ENCODE results near the gene ANO2. TPM values are rescaled to one million over a fixed set of nuclear protein-coding genes. Genes with fewer than 3 reads are reported as not detected.

The ANO2 gene
- total and polyA plus RNA-seq, 5 donors from 2014 or later: 0.10 TPM; not detected in 4

DNA sequence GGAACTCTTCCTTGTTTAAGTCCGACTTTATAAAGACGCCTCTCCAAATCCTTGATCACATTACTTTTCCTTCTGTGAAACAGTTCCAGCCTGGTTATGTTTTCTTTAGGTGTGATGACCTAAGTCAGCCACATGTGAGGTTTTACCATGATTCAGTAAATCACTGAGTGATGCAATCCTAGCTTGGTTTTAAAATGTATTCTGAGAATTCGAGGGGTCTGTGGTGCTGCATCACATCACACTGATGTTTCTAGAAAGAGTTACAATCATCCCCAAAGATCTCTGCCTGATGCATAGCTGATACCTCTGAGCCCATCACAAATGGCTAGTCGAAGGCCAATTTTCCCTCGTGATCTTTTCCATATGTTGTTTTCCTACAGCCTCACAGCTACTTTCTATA is 152.7 kb downstream of the ANO2 start:
- ATAC-seq (ENCODE audit: low read depth in 2 of 2): no peak
- DNase-seq: no peak
- Mint-ChIP-seq H3K27ac (no peak overlapping the region), H3K4me3 (no peak overlapping the region), H3K9me3 (peaks cover 0 to 3% (median 0%) of the 10 kb centered on the region in 7 donors), H3K27me3 (no peaks in the 10 kb centered on the region), H3K36me3 (no peaks in the 10 kb centered on the region), H3K4me1 (no peaks in the 10 kb centered on the region)
- H3K4me3 ChIP-seq (ENCODE audit: low read depth, low read length): no peak overlapping the region
- H3K27me3 ChIP-seq (ENCODE audit: control insufficient read depth, insufficient read depth, low read length): peaks cover 2% of the 10 kb centered on the region
- H3K27ac ChIP-seq (ENCODE audit: insufficient read depth, low read length, poor library complexity, severe bottlenecking): no peak overlapping the region
- no peaks in the 10 kb centered on the region for H3K4me1 ChIP-seq (ENCODE audit: control insufficient read depth, insufficient read depth, low read length, poor library complexity, severe bottlenecking)
- H3K36me3 ChIP-seq (ENCODE audit: control insufficient read depth, insufficient read depth, low read length): no peaks in the 10 kb centered on the region
- no peaks in the 10 kb centered on the region for H3K9me3 ChIP-seq (ENCODE audit: control insufficient read depth in 2 of 2, low read length in 2 of 2)

DNA sequence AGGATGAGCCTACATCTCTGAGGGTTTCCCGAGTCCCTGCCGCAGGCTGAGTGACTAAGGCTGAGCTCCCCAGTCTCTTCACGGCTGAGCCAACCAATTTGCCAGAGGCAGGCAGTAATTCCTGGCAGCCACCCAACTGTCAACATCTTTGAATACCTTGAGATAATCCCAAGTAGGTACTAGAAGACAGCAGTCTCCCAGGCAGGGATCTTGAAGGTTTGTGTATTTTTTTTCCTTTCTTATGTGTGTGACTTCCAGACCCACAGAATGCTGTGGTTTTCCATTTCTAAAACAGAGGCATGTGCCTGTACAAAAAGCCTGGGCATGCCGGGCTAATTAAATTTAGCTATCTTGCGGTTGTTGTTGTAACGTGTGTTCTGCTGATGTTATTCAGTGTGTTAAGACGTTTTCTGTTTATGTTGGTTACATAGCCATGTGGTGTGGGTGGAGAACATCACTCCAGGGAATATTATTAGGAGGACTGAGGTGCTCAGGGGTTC is 155.5 kb downstream of the ANO2 start:
- H3K27ac ChIP-seq (ENCODE audit: insufficient read depth, low read length, poor library complexity, severe bottlenecking): no peak overlapping the region
- ATAC-seq (ENCODE audit: low read depth in 2 of 2): no peak
- H3K9me3 ChIP-seq (ENCODE audit: control insufficient read depth in 2 of 2, low read length in 2 of 2): no peaks in the 10 kb centered on the region
- H3K27me3 ChIP-seq (ENCODE audit: control insufficient read depth, insufficient read depth, low read length): peaks cover 2% of the 10 kb centered on the region
- H3K4me1 ChIP-seq (ENCODE audit: control insufficient read depth, insufficient read depth, low read length, poor library complexity, severe bottlenecking): no peaks in the 10 kb centered on the region
- no peaks in the 10 kb centered on the region for H3K27me3 Mint-ChIP-seq
- H3K4me3 Mint-ChIP-seq: no peak overlapping the region
- peaks cover 0 to 3% (median 0%) of the 10 kb centered on the region in 7 donors for H3K9me3 Mint-ChIP-seq
- H3K4me3 ChIP-seq (ENCODE audit: low read depth, low read length): no peak overlapping the region
- DNase-seq: no peak
- H3K4me1 Mint-ChIP-seq: no peaks in the 10 kb centered on the region
- H3K27ac Mint-ChIP-seq: no peak overlapping the region
- H3K36me3 ChIP-seq (ENCODE audit: control insufficient read depth, insufficient read depth, low read length): no peaks in the 10 kb centered on the region
- no peaks in the 10 kb centered on the region for H3K36me3 Mint-ChIP-seq

DNA sequence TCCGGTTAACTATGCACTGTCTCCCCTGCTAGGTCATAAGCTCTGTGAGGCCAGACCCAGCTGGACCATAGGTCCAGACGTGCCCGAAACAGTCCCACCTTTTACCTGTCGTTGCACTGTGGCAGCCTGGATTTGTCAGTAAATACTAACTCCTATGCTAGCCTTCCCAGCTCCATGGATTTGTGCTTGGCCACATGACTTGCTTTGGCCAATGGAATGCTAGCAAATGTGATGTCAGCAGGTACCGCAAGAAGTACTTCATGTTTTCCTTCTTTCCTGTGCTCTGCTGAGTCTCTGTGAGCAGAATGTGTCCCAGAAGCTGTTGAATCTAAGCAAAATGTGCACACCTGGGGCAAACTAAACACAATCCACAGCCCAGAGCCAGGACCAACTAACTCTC is 157.2 kb downstream of the ANO2 start:
- H3K9me3 Mint-ChIP-seq: peaks cover 0 to 5% (median 0%) of the 10 kb centered on the region in 7 donors
- H3K27ac ChIP-seq (ENCODE audit: insufficient read depth, low read length, poor library complexity, severe bottlenecking): no peak overlapping the region
- ATAC-seq (ENCODE audit: low read depth in 2 of 2) (no peak), DNase-seq (no peak)
- no peak overlapping the region for H3K4me3 Mint-ChIP-seq
- no peak overlapping the region for H3K4me3 ChIP-seq (ENCODE audit: low read depth, low read length)
- no peaks in the 10 kb centered on the region for H3K27me3 Mint-ChIP-seq
- H3K36me3 Mint-ChIP-seq: no peaks in the 10 kb centered on the region
- H3K9me3 ChIP-seq (ENCODE audit: control insufficient read depth in 2 of 2, low read length in 2 of 2): no peaks in the 10 kb centered on the region
- H3K27ac Mint-ChIP-seq: no peak overlapping the region
- peaks cover 2% of the 10 kb centered on the region for H3K27me3 ChIP-seq (ENCODE audit: control insufficient read depth, insufficient read depth, low read length)
- no peaks in the 10 kb centered on the region for H3K36me3 ChIP-seq (ENCODE audit: control insufficient read depth, insufficient read depth, low read length)
- no peaks in the 10 kb centered on the region for H3K4me1 Mint-ChIP-seq
- no peaks in the 10 kb centered on the region for H3K4me1 ChIP-seq (ENCODE audit: control insufficient read depth, insufficient read depth, low read length, poor library complexity, severe bottlenecking)

GRCh38 chr12:5785601-5786000 is 159.5 kb downstream of the ANO2 start:
- H3K4me3 Mint-ChIP-seq: no peak overlapping the region
- H3K27ac Mint-ChIP-seq: no peak overlapping the region
- Histone ChIP-seq H3K9me3 (ENCODE audit: control insufficient read depth in 2 of 2, low read length in 2 of 2) (no peaks in the 10 kb centered on the region), H3K4me1 (ENCODE audit: control insufficient read depth, insufficient read depth, low read length, poor library complexity, severe bottlenecking) (no peaks in the 10 kb centered on the region), H3K27ac (ENCODE audit: insufficient read depth, low read length, poor library complexity, severe bottlenecking) (no peak overlapping the region), H3K36me3 (ENCODE audit: control insufficient read depth, insufficient read depth, low read length) (no peaks in the 10 kb centered on the region), H3K4me3 (ENCODE audit: low read depth, low read length) (no peak overlapping the region), H3K27me3 (ENCODE audit: control insufficient read depth, insufficient read depth, low read length) (peaks cover 2% of the 10 kb centered on the region)
- peaks cover 0 to 5% (median 0%) of the 10 kb centered on the region in 7 donors for H3K9me3 Mint-ChIP-seq
- no peaks in the 10 kb centered on the region for H3K4me1 Mint-ChIP-seq
- no peaks in the 10 kb centered on the region for H3K36me3 Mint-ChIP-seq
- no peaks in the 10 kb centered on the region for H3K27me3 Mint-ChIP-seq
- ATAC-seq (ENCODE audit: low read depth in 2 of 2) (no peak), DNase-seq (no peak)

GRCh38 chr12:5784462-5785130 is 160.5 kb downstream of the ANO2 start:
- DNase-seq (no peak), ATAC-seq (ENCODE audit: low read depth in 2 of 2) (no peak)
- H3K27ac Mint-ChIP-seq: no peak overlapping the region
- Histone ChIP-seq H3K4me1 (ENCODE audit: control insufficient read depth, insufficient read depth, low read length, poor library complexity, severe bottlenecking) (no peaks in the 10 kb centered on the region), H3K4me3 (ENCODE audit: low read depth, low read length) (no peak overlapping the region), H3K27ac (ENCODE audit: insufficient read depth, low read length, poor library complexity, severe bottlenecking) (no peak overlapping the region), H3K27me3 (ENCODE audit: control insufficient read depth, insufficient read depth, low read length) (no peaks in the 10 kb centered on the region), H3K9me3 (ENCODE audit: control insufficient read depth in 2 of 2, low read length in 2 of 2) (no peaks in the 10 kb centered on the region), H3K36me3 (ENCODE audit: control insufficient read depth, insufficient read depth, low read length) (no peaks in the 10 kb centered on the region)
- H3K27me3 Mint-ChIP-seq: no peaks in the 10 kb centered on the region
- H3K4me1 Mint-ChIP-seq: no peaks in the 10 kb centered on the region
- no peak overlapping the region for H3K4me3 Mint-ChIP-seq
- H3K9me3 Mint-ChIP-seq: peaks cover 0 to 5% (median 0%) of the 10 kb centered on the region in 7 donors
- H3K36me3 Mint-ChIP-seq: no peaks in the 10 kb centered on the region

DNA sequence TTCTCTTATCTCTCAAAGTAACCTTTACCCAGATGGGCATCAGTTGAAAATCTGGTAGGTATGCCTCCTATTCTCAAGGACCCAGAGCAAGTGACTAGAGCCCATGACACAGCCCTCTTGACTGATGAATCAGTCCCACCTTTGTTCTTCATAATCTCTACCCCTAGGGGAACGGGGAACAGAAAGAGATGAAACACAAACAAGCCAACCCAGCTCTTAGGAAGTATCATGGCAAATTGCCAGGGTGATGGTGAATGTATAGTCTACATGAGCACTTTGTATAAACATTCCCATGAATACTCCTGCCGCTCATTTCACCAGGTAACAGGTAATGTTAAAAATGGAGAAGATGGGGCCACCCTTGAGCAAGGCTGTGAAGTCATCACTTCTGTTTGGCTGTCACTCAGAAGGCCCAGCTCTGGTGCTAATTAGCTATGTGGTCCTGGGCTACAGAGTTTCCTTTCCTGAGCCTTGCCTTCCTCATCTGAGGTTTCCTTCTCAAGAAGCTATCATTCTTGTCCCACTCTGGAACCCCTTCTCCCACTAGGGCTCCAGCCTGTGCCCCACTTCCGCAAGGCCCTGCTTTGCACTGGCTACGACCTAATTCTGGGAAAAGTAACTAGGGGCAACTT is 161.7 kb downstream of the ANO2 start:
- H3K36me3 Mint-ChIP-seq: no peaks in the 10 kb centered on the region
- no peak for ATAC-seq (ENCODE audit: low read depth in 2 of 2)
- no peaks in the 10 kb centered on the region for H3K27me3 Mint-ChIP-seq
- Histone ChIP-seq H3K27me3 (ENCODE audit: control insufficient read depth, insufficient read depth, low read length) (no peaks in the 10 kb centered on the region), H3K36me3 (ENCODE audit: control insufficient read depth, insufficient read depth, low read length) (no peaks in the 10 kb centered on the region), H3K4me1 (ENCODE audit: control insufficient read depth, insufficient read depth, low read length, poor library complexity, severe bottlenecking) (no peaks in the 10 kb centered on the region), H3K9me3 (ENCODE audit: control insufficient read depth in 2 of 2, low read length in 2 of 2) (no peaks in the 10 kb centered on the region), H3K27ac (ENCODE audit: insufficient read depth, low read length, poor library complexity, severe bottlenecking) (no peak overlapping the region), H3K4me3 (ENCODE audit: low read depth, low read length) (no peak overlapping the region)
- H3K4me1 Mint-ChIP-seq: no peaks in the 10 kb centered on the region
- peaks cover 0 to 5% (median 0%) of the 10 kb centered on the region in 7 donors for H3K9me3 Mint-ChIP-seq
- H3K4me3 Mint-ChIP-seq: no peak overlapping the region
- no peak for DNase-seq
- H3K27ac Mint-ChIP-seq: no peak overlapping the region

DNA sequence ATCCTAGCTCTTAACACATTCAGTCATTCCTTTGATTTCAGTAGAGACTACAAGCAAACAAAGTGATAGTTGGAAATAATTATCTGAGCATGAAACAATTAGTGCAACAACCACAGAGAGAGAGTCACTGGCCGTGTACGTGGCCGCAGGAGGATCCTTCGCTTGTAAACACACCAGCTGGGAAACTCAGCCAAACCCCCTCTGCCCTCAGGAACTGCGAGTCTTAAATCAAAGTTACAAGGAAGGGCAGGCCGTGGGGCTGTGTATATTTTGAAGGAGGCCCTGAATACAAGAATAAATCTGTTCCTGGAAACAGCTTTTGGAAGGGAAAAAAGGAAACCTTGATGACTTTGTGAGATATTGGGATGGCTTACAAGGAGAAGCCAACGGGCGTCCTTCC is 164.5 kb downstream of the ANO2 start:
- H3K27ac ChIP-seq (ENCODE audit: insufficient read depth, low read length, poor library complexity, severe bottlenecking): no peak overlapping the region
- no peaks in the 10 kb centered on the region for H3K4me1 Mint-ChIP-seq
- H3K27ac Mint-ChIP-seq: no peak overlapping the region
- no peaks in the 10 kb centered on the region for H3K4me1 ChIP-seq (ENCODE audit: control insufficient read depth, insufficient read depth, low read length, poor library complexity, severe bottlenecking)
- peaks cover 2% of the 10 kb centered on the region for H3K27me3 ChIP-seq (ENCODE audit: control insufficient read depth, insufficient read depth, low read length)
- H3K9me3 Mint-ChIP-seq: peaks cover 0 to 5% (median 0%) of the 10 kb centered on the region in 7 donors
- no peak overlapping the region for H3K4me3 Mint-ChIP-seq
- H3K9me3 ChIP-seq (ENCODE audit: control insufficient read depth in 2 of 2, low read length in 2 of 2): no peaks in the 10 kb centered on the region
- DNase-seq (no peak), ATAC-seq (ENCODE audit: low read depth in 2 of 2) (no peak)
- no peaks in the 10 kb centered on the region for H3K27me3 Mint-ChIP-seq
- no peaks in the 10 kb centered on the region for H3K36me3 Mint-ChIP-seq
- H3K4me3 ChIP-seq (ENCODE audit: low read depth, low read length): no peak overlapping the region
- H3K36me3 ChIP-seq (ENCODE audit: control insufficient read depth, insufficient read depth, low read length): no peaks in the 10 kb centered on the region

GRCh38 chr12:5779401-5779800 is 165.7 kb downstream of the ANO2 start:
- Mint-ChIP-seq H3K4me3 (no peak overlapping the region), H3K27me3 (peaks cover 6% of the 10 kb centered on the region), H3K9me3 (peaks cover 0 to 5% (median 0%) of the 10 kb centered on the region in 7 donors), H3K4me1 (no peaks in the 10 kb centered on the region), H3K27ac (no peak overlapping the region), H3K36me3 (no peaks in the 10 kb centered on the region)
- no peak for ATAC-seq (ENCODE audit: low read depth in 2 of 2)
- H3K4me1 ChIP-seq (ENCODE audit: control insufficient read depth, insufficient read depth, low read length, poor library complexity, severe bottlenecking): no peaks in the 10 kb centered on the region
- no peak overlapping the region for H3K4me3 ChIP-seq (ENCODE audit: low read depth, low read length)
- peaks cover 2% of the 10 kb centered on the region for H3K27me3 ChIP-seq (ENCODE audit: control insufficient read depth, insufficient read depth, low read length)
- no peak for DNase-seq
- no peaks in the 10 kb centered on the region for H3K36me3 ChIP-seq (ENCODE audit: control insufficient read depth, insufficient read depth, low read length)
- H3K27ac ChIP-seq (ENCODE audit: insufficient read depth, low read length, poor library complexity, severe bottlenecking): no peak overlapping the region
- no peaks in the 10 kb centered on the region for H3K9me3 ChIP-seq (ENCODE audit: control insufficient read depth in 2 of 2, low read length in 2 of 2)

All from CD4-positive, CD25-positive, alpha-beta regulatory T cell (primary cell).